ENCODE results near the gene PTPRD.
"Not testable (repeated sequence)": the region's sequence is repeated elsewhere in the genome, so short reads cannot be mapped to it uniquely, and the experiment has no call there.

Gene PTPRD

GRCh38 chr9:8697565-8697964 lies 1915.2 kb downstream of the PTPRD start:
- DNase-seq = not testable (repeated sequence)

GRCh38 chr9:8696516-8696915 lies 1916.3 kb downstream of the PTPRD start:
- DNase-seq = no peak

GRCh38 chr9:8694983-8695588 lies 1917.7 kb downstream of the PTPRD start:
- DNase-seq = no peak

- no peak for DNase-seq
Observed at GRCh38 chr9:8693464-8693863, 1919.3 kb downstream of the PTPRD start.

GRCh38 chr9:8686516-8686915 lies 1926.3 kb downstream of the PTPRD start:
- no peak for DNase-seq

GRCh38 chr9:8685825-8686224 lies 1927.0 kb downstream of the PTPRD start:
- DNase-seq = no peak

GRCh38 chr9:8684978-8685708 lies 1927.7 kb downstream of the PTPRD start:
- DNase-seq = no peak

GRCh38 chr9:8683496-8683895 lies 1929.3 kb downstream of the PTPRD start:
- DNase-seq = no peak

- no peak for DNase-seq
Observed at GRCh38 chr9:8680658-8681057, 1932.1 kb downstream of the PTPRD start.

- DNase-seq = no peak
Observed at GRCh38 chr9:8680157-8680556, 1932.6 kb downstream of the PTPRD start.

GRCh38 chr9:8679371-8679822 lies 1933.4 kb downstream of the PTPRD start:
- no peak for DNase-seq

GRCh38 chr9:8677741-8678140 lies 1935.1 kb downstream of the PTPRD start:
- DNase-seq = no peak

- no peak for DNase-seq
Observed at GRCh38 chr9:8674536-8674935, 1938.3 kb downstream of the PTPRD start.

GRCh38 chr9:8673830-8674229 lies 1939.0 kb downstream of the PTPRD start:
- DNase-seq = no peak

- no peak for DNase-seq
Observed at GRCh38 chr9:8670751-8671150, 1942.1 kb downstream of the PTPRD start.

GRCh38 chr9:8668751-8669150 lies 1944.1 kb downstream of the PTPRD start:
- no peak for DNase-seq

GRCh38 chr9:8668231-8668630 lies 1944.6 kb downstream of the PTPRD start:
- DNase-seq = no peak

GRCh38 chr9:8666060-8666459 lies 1946.7 kb downstream of the PTPRD start:
- no peak for DNase-seq

- DNase-seq = no peak
Observed at GRCh38 chr9:8660383-8660782, 1952.4 kb downstream of the PTPRD start.

GRCh38 chr9:8659108-8659507 lies 1953.7 kb downstream of the PTPRD start:
- no peak for DNase-seq

- no peak for DNase-seq
Observed at GRCh38 chr9:8655071-8655470, 1957.7 kb downstream of the PTPRD start.

GRCh38 chr9:8653855-8654254 lies 1958.9 kb downstream of the PTPRD start:
- DNase-seq = no peak

- no peak for DNase-seq
Observed at GRCh38 chr9:8653111-8653510, 1959.7 kb downstream of the PTPRD start.

GRCh38 chr9:8652255-8652654 lies 1960.5 kb downstream of the PTPRD start:
- no peak for DNase-seq

- no peak for DNase-seq
Observed at GRCh38 chr9:8651846-8652215, 1961.0 kb downstream of the PTPRD start.
